ENCODE results near the gene GOSR2.

- no peak for TF ChIP-seq POLR2A (IDR thresholded peaks at IDR 0.05)
- TF ChIP-seq CTCF (IDR thresholded peaks at IDR 0.05): no peak
- TF ChIP-seq EP300 (IDR thresholded peaks at IDR 0.05): no peak
Measured at GRCh38 chr17:46895171-46895570, 27.8 kb upstream of the GOSR2 start.

All from tibial nerve (tissue), 4 donors.